ENCODE measurements around the gene ALPP.

ALPP gene

DNA sequence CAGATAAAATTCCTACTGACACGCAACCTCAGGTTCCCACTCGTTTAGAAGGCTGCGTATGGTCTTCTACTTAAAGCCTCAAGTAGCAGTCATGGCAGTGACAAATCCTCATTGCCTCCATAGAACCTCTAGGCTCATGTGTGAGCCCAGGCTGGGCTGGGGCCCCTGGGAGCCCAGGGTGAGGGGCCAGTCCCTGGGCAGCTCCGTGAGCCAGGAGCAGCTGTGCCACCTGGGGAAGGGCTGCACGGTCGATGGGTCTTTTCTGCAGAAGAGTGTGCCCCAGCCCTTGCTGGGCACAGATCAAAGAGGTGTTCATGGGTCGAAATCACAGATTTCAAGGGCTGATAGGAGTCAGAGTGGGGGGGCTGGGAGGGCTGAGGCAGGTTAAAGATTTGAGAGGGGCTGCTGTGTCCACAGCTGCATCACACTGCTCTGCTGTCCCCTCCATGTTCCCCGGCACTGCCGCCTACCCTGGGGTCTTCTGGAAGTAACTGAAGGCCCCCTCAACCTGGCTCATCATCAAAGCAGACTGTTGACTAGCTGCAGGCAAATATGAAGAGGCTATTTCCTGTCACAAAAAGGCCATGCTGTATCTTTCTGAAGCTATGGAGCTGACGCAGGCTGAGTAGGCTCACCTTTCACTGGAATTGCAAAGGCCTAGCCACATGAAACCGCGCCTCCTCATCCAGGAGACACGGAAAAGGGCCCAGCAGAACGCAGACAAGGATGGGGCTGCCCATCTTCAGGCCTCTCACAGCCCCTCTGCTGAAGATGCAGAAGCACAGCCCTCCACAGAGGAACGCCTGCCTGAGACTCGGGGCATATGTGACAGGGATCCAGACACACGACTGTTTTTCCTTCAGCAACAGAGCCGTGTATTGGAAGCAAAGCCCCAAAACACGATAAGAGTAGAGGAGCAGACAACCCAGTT lies 35.7 kb upstream of the ALPP start:
- no peak for TF ChIP-seq FOXP2 (optimal IDR thresholded peaks at IDR 0.05; ENCODE audit: borderline replicate concordance, extremely low read depth, extremely low read length, insufficient read depth)
- TF ChIP-seq POLR2AphosphoS5 (IDR thresholded peaks at IDR 0.05; ENCODE audit: low read depth, low read length), result no peak
- no peak for TF ChIP-seq TAF1 (IDR thresholded peaks at IDR 0.05; ENCODE audit: borderline replicate concordance, insufficient read depth, low read length)
- TF ChIP-seq SIN3A (IDR thresholded peaks at IDR 0.05; ENCODE audit: borderline replicate concordance, insufficient read depth, low read length), result no peak
- TF ChIP-seq, protein P1, sequence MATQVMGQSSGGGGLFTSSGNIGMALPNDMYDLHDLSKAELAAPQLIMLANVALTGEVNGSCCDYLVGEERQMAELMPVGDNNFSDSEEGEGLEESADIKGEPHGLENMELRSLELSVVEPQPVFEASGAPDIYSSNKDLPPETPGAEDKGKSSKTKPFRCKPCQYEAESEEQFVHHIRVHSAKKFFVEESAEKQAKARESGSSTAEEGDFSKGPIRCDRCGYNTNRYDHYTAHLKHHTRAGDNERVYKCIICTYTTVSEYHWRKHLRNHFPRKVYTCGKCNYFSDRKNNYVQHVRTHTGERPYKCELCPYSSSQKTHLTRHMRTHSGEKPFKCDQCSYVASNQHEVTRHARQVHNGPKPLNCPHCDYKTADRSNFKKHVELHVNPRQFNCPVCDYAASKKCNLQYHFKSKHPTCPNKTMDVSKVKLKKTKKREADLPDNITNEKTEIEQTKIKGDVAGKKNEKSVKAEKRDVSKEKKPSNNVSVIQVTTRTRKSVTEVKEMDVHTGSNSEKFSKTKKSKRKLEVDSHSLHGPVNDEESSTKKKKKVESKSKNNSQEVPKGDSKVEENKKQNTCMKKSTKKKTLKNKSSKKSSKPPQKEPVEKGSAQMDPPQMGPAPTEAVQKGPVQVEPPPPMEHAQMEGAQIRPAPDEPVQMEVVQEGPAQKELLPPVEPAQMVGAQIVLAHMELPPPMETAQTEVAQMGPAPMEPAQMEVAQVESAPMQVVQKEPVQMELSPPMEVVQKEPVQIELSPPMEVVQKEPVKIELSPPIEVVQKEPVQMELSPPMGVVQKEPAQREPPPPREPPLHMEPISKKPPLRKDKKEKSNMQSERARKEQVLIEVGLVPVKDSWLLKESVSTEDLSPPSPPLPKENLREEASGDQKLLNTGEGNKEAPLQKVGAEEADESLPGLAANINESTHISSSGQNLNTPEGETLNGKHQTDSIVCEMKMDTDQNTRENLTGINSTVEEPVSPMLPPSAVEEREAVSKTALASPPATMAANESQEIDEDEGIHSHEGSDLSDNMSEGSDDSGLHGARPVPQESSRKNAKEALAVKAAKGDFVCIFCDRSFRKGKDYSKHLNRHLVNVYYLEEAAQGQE (IDR thresholded peaks at IDR 0.05; ENCODE audit: insufficient read depth in 1 of 2, low read depth in 2 of 2, low read length in 2 of 2), result no peak

DNA sequence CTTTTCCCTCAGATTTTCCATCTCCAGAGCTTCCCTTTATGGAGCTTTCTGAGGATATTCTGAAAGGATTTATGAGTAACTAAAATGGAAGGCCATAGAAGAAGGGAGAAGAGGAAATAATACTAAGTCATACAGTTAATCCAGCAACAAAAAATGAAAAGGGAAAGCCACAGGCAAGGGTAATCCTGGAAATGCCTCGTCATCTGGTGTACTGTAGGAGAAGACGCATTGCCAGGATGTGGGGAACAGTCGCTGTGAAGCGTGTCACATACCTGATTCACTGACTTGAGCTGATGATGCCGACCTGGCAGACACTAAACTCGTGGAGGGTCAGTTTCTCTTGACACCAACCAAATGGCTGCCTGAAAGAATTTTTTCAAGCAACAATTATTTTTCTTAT lies 34.7 kb upstream of the ALPP start:
- TF ChIP-seq TAF1 (IDR thresholded peaks at IDR 0.05; ENCODE audit: borderline replicate concordance, insufficient read depth, low read length) (no peak), POLR2AphosphoS5 (IDR thresholded peaks at IDR 0.05; ENCODE audit: low read depth, low read length) (no peak), SIN3A (IDR thresholded peaks at IDR 0.05; ENCODE audit: borderline replicate concordance, insufficient read depth, low read length) (no peak), FOXP2 (optimal IDR thresholded peaks at IDR 0.05; ENCODE audit: borderline replicate concordance, extremely low read depth, extremely low read length, insufficient read depth) (no peak)
- TF ChIP-seq, protein P1 (IDR thresholded peaks at IDR 0.05; ENCODE audit: insufficient read depth in 1 of 2, low read depth in 2 of 2, low read length in 2 of 2), result no peak

DNA sequence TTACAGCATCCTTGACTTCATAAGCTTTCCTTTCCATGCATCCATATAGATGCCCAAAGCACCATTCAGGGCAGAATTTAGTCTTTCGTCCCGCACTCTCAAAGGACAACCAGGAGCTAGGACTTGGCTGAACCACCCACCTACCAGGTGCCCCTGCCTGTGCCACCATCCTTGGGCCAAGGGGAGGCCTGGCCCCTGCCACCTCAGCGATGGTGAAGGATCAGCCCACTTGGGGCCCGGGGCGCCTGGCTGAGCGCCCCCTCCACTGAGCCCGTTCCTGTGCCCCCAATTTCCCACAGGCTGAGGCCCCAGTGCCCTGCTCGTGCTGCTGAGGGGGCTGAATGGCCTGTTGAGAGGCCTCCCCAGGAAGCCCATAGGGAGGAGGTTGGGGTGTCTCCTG lies 33.3 kb upstream of the ALPP start:
- no peak for TF ChIP-seq SIN3A (IDR thresholded peaks at IDR 0.05; ENCODE audit: borderline replicate concordance, insufficient read depth, low read length)
- no peak for TF ChIP-seq TAF1 (IDR thresholded peaks at IDR 0.05; ENCODE audit: borderline replicate concordance, insufficient read depth, low read length)
- no peak for TF ChIP-seq FOXP2 (optimal IDR thresholded peaks at IDR 0.05; ENCODE audit: borderline replicate concordance, extremely low read depth, extremely low read length, insufficient read depth)
- no peak for TF ChIP-seq POLR2AphosphoS5 (IDR thresholded peaks at IDR 0.05; ENCODE audit: low read depth, low read length)
- TF ChIP-seq, protein P1 (IDR thresholded peaks at IDR 0.05; ENCODE audit: insufficient read depth in 1 of 2, low read depth in 2 of 2, low read length in 2 of 2), result no peak

DNA sequence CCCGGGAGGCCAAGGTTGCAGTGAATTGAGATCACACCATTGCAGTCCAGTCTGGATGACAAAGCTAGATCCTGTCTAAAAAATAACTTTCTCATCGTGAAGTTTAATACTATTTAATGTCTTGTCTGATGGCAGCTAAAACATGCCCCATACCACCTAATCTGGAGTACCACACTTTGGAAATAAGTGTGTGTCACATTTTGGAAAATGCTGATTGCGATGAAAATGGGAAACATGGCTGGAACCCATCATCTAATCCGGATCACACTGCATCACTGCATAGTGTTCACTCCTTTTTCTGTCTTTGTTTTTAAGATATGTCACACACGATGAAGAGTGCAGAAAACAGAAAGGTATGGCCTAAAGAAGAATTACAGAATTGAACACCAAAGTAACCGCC lies 31.2 kb upstream of the ALPP start:
- no peak for TF ChIP-seq FOXP2 (optimal IDR thresholded peaks at IDR 0.05; ENCODE audit: borderline replicate concordance, extremely low read depth, extremely low read length, insufficient read depth)
- TF ChIP-seq POLR2AphosphoS5 (IDR thresholded peaks at IDR 0.05; ENCODE audit: low read depth, low read length), result no peak
- no peak for TF ChIP-seq SIN3A (IDR thresholded peaks at IDR 0.05; ENCODE audit: borderline replicate concordance, insufficient read depth, low read length)
- TF ChIP-seq TAF1 (IDR thresholded peaks at IDR 0.05; ENCODE audit: borderline replicate concordance, insufficient read depth, low read length), result no peak
- TF ChIP-seq, protein P1 (IDR thresholded peaks at IDR 0.05; ENCODE audit: insufficient read depth in 1 of 2, low read depth in 2 of 2, low read length in 2 of 2), result no peak
